Measurements from ENCODE around the gene CC2D1A.
"Not testable (repeated sequence)": the region's sequence is repeated elsewhere in the genome, so short reads cannot be mapped to it uniquely, and the experiment has no call there.

CC2D1A gene

GRCh38 chr19:13909430-13909829 is 3.4 kb downstream of the CC2D1A start:
- no peak for DNase-seq

- DNase-seq = no peak
Observed at GRCh38 chr19:13913352-13913751, 7.4 kb downstream of the CC2D1A start.

- DNase-seq = no peak
Observed at GRCh38 chr19:13914777-13915176, 8.8 kb downstream of the CC2D1A start.

GRCh38 chr19:13917888-13918406 is 11.9 kb downstream of the CC2D1A start:
- no peak for DNase-seq

GRCh38 chr19:13918726-13919411 is 12.9 kb downstream of the CC2D1A start:
- DNase-seq = no peak

GRCh38 chr19:13920524-13920923 is 14.5 kb downstream of the CC2D1A start:
- no peak for DNase-seq

- peak; percentile 43 for DNase-seq
Observed at GRCh38 chr19:13920940-13921747, 15.1 kb downstream of the CC2D1A start.

GRCh38 chr19:13922118-13922517 is 16.1 kb downstream of the CC2D1A start:
- DNase-seq = not testable (repeated sequence)

- DNase-seq = no peak
Observed at GRCh38 chr19:13923194-13923987, 17.4 kb downstream of the CC2D1A start.

GRCh38 chr19:13926010-13926409 is 20.0 kb downstream of the CC2D1A start:
- no peak for DNase-seq

- DNase-seq = no peak
Observed at GRCh38 chr19:13926715-13927114, 20.7 kb downstream of the CC2D1A start.

GRCh38 chr19:13929340-13929739 is 23.3 kb downstream of the CC2D1A start:
- no peak for DNase-seq

- DNase-seq = no peak
Observed at GRCh38 chr19:13929956-13930355, 24.0 kb downstream of the CC2D1A start.

GRCh38 chr19:13930402-13930801 is 24.4 kb downstream of the CC2D1A start:
- DNase-seq = no peak

- DNase-seq = no peak
Observed at GRCh38 chr19:13931391-13932148, 25.6 kb downstream of the CC2D1A start.

GRCh38 chr19:13932149-13932637 is 26.2 kb downstream of the CC2D1A start:
- DNase-seq = no peak

- DNase-seq = no peak
Observed at GRCh38 chr19:13932911-13933393, 27.0 kb downstream of the CC2D1A start.

GRCh38 chr19:13934785-13935109 is 28.7 kb downstream of the CC2D1A start:
- no peak for DNase-seq

GRCh38 chr19:13935765-13936510 is 29.9 kb downstream of the CC2D1A start:
- DNase-seq = no peak

GRCh38 chr19:13937479-13938300 is 31.7 kb downstream of the CC2D1A start:
- no peak for DNase-seq
